ENCODE measurements around the gene GALNT2.

DNA sequence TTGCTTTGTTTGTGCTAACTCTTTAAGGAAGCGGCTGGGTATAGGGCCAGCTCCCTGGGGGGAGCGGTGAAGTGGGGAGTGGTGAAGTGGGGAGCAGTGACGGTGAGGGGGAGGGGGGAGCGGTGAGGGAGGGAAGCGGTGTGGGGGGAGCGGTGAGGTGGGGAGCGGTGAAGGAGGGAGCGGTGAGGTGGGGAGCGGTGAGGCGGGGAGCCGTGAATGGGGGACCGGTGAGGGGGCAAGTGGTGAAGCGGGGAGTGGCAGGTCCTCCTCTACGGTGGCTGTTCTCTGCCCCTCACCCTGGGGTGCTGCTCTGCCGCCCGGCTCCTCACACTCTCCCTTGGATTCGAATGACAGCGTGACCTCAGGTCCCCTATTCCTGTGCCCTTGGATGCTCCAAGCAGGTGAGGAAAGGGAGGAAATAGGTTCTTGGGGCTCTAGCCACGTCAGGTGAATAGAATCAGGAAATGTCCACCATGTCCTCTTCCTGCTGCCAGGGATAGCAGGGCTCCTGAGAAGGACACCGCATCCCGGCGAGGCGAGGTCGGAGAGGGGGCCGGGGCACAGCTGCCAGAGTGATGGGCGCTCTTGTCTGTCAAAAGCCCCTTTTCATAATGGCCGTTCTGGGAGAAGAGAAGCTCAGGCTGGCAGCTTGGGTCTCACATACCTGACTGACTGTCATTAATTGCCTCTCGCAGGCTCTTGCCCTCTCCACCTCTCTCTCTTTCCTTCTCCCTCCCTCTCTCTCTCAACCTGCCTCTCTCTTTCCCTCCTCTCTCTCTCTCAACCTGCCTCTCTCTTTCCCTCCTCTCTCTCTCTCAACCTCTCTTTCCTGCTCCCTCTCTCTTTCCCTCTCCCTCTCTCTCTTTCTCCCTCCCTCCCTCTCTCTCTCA, 224.9 kb downstream of the GALNT2 start:
- no peak for TF ChIP-seq POLR2A (IDR thresholded peaks at IDR 0.05)
- TF ChIP-seq, protein P1, sequence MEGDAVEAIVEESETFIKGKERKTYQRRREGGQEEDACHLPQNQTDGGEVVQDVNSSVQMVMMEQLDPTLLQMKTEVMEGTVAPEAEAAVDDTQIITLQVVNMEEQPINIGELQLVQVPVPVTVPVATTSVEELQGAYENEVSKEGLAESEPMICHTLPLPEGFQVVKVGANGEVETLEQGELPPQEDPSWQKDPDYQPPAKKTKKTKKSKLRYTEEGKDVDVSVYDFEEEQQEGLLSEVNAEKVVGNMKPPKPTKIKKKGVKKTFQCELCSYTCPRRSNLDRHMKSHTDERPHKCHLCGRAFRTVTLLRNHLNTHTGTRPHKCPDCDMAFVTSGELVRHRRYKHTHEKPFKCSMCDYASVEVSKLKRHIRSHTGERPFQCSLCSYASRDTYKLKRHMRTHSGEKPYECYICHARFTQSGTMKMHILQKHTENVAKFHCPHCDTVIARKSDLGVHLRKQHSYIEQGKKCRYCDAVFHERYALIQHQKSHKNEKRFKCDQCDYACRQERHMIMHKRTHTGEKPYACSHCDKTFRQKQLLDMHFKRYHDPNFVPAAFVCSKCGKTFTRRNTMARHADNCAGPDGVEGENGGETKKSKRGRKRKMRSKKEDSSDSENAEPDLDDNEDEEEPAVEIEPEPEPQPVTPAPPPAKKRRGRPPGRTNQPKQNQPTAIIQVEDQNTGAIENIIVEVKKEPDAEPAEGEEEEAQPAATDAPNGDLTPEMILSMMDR (IDR thresholded peaks at IDR 0.05): no peak

Data from ovary (tissue), 3 donors.